Retinal pigment epithelial cell (primary cell): ENCODE results near the gene SMOC1.

Source experiments
- DNase-seq: peaks from one replicate; pipeline ENCODE4 v3.0.0-alpha.2; 2010; ENCODE audit warnings: low read depth
- H3K4me3 ChIP-seq: 2 replicates; pipeline ENCODE4 v1.5.1; 2011; ENCODE audit warnings: mild to moderate bottlenecking, low read length, control low read depth, moderate library complexity
- TF ChIP-seq, protein P1 (sequence below): conservative IDR thresholded peaks from 2 replicates; pipeline ENCODE4 v1.5.1; 2011; ENCODE audit warnings: low read depth, low read length, control low read depth, inconsistent platforms

Gene SMOC1

DNA sequence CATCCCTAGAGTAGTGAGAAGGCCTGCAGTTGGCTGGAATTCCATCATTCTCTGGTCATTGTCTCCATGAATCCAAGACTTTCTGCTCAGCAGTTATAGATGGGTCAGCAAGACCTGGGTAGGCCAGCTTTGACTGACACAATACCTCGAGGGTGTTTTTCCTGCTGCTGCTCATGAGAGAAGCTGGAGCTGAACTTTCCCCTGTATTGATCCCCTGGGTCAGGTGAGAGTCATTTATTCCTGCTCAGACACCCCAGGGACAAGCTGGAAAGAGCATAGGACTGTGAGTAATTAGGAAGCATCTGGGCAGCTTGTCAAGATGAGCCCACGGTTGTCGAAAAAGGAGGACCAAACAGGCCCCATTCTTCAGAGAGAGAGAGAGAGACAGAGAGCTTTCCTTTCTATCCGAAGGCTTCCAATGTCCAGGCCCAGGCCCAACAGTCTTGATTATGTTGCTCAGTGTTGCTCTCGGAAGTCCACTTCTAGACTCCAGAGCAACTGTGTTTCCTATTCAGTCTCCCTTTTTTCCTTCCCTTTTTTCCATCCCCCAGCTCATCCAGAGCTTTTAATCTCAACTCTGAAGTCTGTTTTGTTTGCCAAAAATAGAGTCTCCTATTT is 178.4 kb downstream of the SMOC1 start:
- no peak overlapping the region for H3K4me3 ChIP-seq
- no peak for DNase-seq
- TF ChIP-seq, protein P1, sequence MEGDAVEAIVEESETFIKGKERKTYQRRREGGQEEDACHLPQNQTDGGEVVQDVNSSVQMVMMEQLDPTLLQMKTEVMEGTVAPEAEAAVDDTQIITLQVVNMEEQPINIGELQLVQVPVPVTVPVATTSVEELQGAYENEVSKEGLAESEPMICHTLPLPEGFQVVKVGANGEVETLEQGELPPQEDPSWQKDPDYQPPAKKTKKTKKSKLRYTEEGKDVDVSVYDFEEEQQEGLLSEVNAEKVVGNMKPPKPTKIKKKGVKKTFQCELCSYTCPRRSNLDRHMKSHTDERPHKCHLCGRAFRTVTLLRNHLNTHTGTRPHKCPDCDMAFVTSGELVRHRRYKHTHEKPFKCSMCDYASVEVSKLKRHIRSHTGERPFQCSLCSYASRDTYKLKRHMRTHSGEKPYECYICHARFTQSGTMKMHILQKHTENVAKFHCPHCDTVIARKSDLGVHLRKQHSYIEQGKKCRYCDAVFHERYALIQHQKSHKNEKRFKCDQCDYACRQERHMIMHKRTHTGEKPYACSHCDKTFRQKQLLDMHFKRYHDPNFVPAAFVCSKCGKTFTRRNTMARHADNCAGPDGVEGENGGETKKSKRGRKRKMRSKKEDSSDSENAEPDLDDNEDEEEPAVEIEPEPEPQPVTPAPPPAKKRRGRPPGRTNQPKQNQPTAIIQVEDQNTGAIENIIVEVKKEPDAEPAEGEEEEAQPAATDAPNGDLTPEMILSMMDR = no peak

DNA sequence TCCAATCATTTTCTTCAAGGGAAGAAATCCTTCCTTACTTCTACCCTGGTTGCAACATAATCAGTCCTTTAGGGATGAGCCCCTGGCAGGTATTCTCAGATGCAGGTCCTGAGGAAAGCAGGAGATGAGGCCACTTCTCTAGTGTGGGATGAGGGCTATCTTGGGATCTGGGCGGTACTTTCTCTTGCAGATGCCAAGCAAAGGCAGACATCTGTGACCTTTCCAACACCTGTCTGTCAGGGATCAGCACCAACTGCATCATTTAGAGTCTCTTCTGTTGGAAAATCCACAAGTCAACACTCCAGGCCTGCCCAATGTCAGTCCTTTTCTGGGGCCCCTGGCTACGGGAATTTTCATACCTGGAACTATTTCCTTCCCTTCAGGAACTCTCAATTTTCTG is 180.3 kb downstream of the SMOC1 start:
- no peak overlapping the region for H3K4me3 ChIP-seq
- TF ChIP-seq, protein P1 = no peak
- DNase-seq = no peak

DNA sequence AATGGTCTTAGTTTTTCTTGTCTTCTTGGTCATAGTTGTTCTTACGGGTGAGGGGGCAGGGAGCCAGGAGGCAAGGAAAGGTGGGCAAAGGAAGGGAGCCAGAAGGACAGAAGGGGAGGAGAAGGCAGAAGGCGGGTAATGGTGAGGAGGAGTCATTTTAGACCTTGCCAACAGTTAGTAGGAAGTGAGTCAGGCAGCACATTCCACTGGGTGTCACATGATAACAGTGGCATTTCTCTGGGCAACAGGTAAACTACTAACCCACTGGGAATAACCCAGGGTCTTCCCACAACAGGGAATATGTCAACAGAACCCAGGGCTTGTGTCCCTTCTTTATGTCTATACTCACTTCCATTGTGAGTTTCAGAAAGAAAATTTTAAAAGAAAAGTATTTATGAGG is 181.9 kb downstream of the SMOC1 start:
- no peak overlapping the region for H3K4me3 ChIP-seq
- TF ChIP-seq, protein P1 = no peak
- no peak for DNase-seq

DNA sequence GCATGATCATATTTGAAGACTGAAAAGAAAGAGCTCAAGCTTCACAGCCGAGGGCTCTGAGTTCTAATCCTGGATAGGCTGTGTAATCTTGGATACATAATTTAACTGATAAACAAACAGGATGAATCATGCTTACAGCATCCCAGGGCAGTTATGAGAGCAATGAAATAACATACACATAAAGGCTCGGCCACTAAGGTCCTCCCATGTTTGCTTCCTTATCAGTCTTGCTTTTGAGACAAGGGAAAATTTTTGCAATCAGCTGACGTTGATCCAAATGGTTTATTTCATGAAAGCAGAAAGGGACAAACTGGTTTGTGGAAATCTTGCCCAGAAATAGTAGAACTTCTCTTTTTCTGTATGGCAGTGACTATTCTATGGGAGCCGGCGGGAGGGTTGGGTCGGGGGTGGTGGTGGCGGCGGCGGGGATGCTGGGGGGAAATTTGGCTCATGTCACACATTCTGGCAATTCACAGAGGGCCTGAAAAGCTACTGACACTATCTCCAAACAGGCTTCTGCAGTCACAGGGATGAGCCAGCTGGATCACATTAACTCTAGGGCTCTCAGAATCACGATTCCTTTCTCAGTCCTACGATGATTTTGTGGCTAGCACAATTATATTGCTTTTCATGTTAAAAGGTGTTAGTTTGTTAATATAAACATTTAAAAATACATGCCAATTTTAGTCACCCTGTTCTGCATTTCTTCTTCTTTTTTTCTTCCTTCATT is 185.1 kb downstream of the SMOC1 start:
- TF ChIP-seq, protein P1 = no peak
- no peak for DNase-seq
- no peak overlapping the region for H3K4me3 ChIP-seq

DNA sequence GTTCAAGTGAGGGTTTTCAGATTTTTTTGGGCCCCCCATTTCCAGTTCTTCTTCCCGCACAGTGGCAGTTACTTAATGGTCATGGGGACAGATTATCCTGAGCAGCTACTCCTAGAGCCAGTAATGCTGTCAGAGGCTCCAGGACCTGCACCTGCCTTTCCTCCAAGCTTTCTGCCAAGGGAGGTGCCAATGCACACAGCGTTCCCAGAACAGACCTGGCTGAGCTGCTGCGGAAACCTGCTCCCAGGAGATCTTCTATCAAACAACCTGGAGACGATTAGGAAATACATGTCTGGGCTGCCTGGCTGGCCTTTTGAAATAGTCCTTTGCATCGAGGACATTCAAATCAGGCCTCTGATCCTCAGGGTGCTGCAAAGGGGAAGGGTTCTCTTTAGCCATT is 188.6 kb downstream of the SMOC1 start:
- TF ChIP-seq, protein P1 = no peak
- no peak for DNase-seq
- no peak overlapping the region for H3K4me3 ChIP-seq

DNA sequence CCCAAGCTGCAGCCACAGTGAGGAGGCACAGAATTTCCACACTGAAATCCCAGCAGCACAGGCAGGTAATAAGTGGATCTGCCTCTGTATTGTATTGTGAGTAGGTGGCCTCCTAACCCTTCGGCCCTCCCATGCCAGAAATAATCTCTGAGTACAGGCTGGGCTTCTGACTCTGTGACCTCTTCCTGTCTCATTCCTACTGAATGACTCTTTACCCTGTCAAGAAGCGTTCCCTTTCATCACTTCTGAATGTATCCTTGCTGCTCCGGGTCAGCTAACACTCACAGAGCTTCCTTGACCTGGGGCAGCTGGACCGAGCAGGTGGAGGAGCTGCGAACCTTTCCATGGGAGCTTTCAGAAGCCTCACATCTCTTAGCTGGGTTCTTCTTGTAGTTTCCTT is 190.0 kb downstream of the SMOC1 start:
- no peak for DNase-seq
- no peak overlapping the region for H3K4me3 ChIP-seq
- TF ChIP-seq, protein P1 = no peak

DNA sequence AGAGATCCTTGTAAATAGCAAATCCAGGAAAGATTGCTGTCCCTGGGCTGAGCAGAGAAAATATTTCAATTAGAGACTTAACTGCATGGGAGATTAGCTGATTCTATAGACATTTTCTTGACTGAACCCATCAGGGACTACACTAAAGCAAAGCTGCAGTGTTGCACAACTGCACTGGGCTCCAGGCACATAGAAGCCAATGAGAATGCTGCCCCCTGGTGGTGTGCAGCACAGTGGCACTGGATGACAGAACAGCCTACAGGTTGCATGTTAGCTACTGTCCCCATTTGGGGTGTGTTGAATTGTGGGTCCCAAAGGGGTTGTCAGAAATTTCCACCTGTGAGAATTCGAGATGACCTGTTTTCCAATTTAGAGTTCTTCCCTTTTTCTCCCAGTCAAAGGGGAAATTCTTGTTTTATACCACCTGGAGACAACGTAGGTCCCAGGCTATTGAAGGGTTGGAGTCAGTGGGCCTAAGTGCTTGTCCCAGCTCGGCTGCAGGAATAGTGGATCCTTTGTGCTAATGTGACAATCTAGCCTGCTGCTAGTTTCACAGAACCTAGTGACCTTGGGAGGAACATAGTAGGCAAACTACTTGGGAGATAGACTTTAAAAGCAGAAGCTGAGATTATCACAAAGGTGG is 194.8 kb downstream of the SMOC1 start:
- TF ChIP-seq, protein P1 = peak; percentile 77
- peak; percentile 9 for DNase-seq
- H3K4me3 ChIP-seq = no peak overlapping the region
